GM12878 (cell line): Measurements from ENCODE around the gene NLRP6. TPM values are rescaled to one million over a fixed set of nuclear protein-coding genes. Genes with fewer than 3 reads are reported as not detected.
A peak's percentile ranks its signal among the peaks of the same experiment; 100 is the strongest.

Source experiments
- GATAD2B ChIP-seq: fragments of 450-650 bp; conservative IDR thresholded peaks from 2 replicates; pipeline ENCODE4 v1.6.1; 2017; ENCODE audit warnings: low read depth, mild to moderate bottlenecking, moderate library complexity
- MEF2A ChIP-seq: IDR thresholded peaks from 2 replicates; pipeline ENCODE4 v1.6.1; 2011; ENCODE audit warnings: low read depth, mild to moderate bottlenecking, low read length, moderate library complexity; ENCODE audit not compliant: insufficient read depth
- SMARCA5 ChIP-seq: fragments of 450-650 bp; IDR thresholded peaks from 2 replicates; pipeline ENCODE4 v1.6.1; 2017; ENCODE audit warnings: mild to moderate bottlenecking
- SP1 ChIP-seq: IDR thresholded peaks from one replicate; pipeline ENCODE4 v1.6.1; 2011; ENCODE audit warnings: low read depth, low read length
- ZBTB40 ChIP-seq: fragments of 450-650 bp; IDR thresholded peaks from 2 replicates; pipeline ENCODE4 v1.6.1; 2016; ENCODE audit warnings: mild to moderate bottlenecking, moderate library complexity, borderline replicate concordance
- ZNF687 ChIP-seq: fragments of 450-650 bp; IDR thresholded peaks from 2 replicates; pipeline ENCODE4 v1.6.1; 2017; ENCODE audit warnings: mild to moderate bottlenecking, moderate library complexity
- polyA plus RNA-seq, 11 experiments: library from polyadenylated mRNA; depleted of rRNA in 4 of 11; unstranded in 6 of 11; stranded (reverse) in 5 of 11; fragments of >200 nt; fragmentation: Nextera tagmentation in 4 of 11; fragmentation: Illumina TruSeq in 1 of 11; extraction: Ambion mirVana in 4 of 11; extraction: Trizol in 1 of 11; gene quantifications; 1 replicate in 1 of 11; 2 replicates in 10 of 11; pipeline versions ENCODE4 v1.2.1 to v1.2.3, GENCODE V29; 2011 to 2016; ENCODE audit warnings: inconsistent platforms in 2 of 11, missing spikeins in 2 of 11, low read depth in 1 of 11
- total RNA-seq, 4 experiments: library from RNA; depleted of rRNA in 3 of 4; stranded (reverse); fragments of >200 nt in 3 of 4; fragmentation: Illumina TruSeq in 1 of 4; extraction: Trizol in 1 of 4; gene quantifications; 2 replicates each; pipeline versions ENCODE4 v1.2.1 to v1.2.3, GENCODE V29; 2013 to 2021

NLRP6 gene
- total and polyA plus RNA-seq, 10 of the 15 experiments (the other 5 are each of a cell fraction or from before 2014, with no cell fraction given): 0.03 to 0.11 TPM; not detected in 8

- TF ChIP-seq ZBTB40: peak; percentile 18; the same call in 1 of the 2 replicates
- peak; percentile 40 for TF ChIP-seq SP1
- TF ChIP-seq SMARCA5: peak; percentile 88; the same call in 1 of the 2 replicates
- peak; percentile 52; the same call in 1 of the 2 replicates for TF ChIP-seq GATAD2B
- TF ChIP-seq ZNF687: peak; percentile 14; the same call in 1 of the 2 replicates
- peak; percentile 34; the same call in 1 of the 2 replicates for TF ChIP-seq MEF2A
- TF ChIP-seq, all 136 proteins: peak for 21; not testable (repeated sequence) for 115
These were observed 9.5 kb upstream of the NLRP6 start (continued) for GRCh38 chr11:268716-269145.
